ENCODE data around the gene ATAT1.

DNA sequence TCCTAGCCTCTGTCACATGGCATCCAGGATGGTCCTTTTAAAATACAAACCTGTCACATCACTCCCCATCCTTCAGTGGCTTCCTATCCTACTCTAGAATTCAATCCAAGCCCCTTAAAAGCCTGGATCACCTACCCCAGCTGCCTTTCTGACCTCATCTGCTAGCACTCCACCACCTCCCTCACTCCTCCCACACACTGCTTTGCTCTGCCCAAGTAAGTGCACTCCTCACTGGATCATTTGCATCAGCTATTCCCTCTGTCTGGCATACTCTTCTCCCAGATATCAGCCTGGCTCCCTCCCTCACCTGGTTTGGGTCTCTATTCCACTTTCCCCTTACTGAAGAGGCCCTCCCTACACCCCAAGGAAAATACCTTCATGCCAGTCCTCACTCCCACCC, 30.8 kb downstream of the ATAT1 start:
- TF ChIP-seq POLR2A (IDR thresholded peaks at IDR 0.05; ENCODE audit: extremely low read depth, insufficient read length) (no peak), MYC (IDR thresholded peaks at IDR 0.05; ENCODE audit: low read depth, low read length) (no peak)
- TF ChIP-seq, protein P1, sequence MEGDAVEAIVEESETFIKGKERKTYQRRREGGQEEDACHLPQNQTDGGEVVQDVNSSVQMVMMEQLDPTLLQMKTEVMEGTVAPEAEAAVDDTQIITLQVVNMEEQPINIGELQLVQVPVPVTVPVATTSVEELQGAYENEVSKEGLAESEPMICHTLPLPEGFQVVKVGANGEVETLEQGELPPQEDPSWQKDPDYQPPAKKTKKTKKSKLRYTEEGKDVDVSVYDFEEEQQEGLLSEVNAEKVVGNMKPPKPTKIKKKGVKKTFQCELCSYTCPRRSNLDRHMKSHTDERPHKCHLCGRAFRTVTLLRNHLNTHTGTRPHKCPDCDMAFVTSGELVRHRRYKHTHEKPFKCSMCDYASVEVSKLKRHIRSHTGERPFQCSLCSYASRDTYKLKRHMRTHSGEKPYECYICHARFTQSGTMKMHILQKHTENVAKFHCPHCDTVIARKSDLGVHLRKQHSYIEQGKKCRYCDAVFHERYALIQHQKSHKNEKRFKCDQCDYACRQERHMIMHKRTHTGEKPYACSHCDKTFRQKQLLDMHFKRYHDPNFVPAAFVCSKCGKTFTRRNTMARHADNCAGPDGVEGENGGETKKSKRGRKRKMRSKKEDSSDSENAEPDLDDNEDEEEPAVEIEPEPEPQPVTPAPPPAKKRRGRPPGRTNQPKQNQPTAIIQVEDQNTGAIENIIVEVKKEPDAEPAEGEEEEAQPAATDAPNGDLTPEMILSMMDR (IDR thresholded peaks at IDR 0.05; ENCODE audit: low read depth, low read length): no peak
